ENCODE results near the gene RNF5. TPM values are rescaled to one million over a fixed set of nuclear protein-coding genes. Genes with fewer than 3 reads are reported as not detected.

Gene RNF5
- polyA plus RNA-seq, 1 of the 3 experiments (the other 2 are of a cell fraction), result 110 TPM

- no peak overlapping the region for H3K9ac ChIP-seq
- H2AFZ ChIP-seq (ENCODE audit: low read depth), result no peak overlapping the region
- H3K9me2 ChIP-seq, result no peaks in the 10 kb centered on the region
- WGBS (ENCODE audit: low lambda C conversion rate), result 10% methylated on average over 3 of the region's 3 CpGs
- H4K20me1 ChIP-seq (ENCODE audit: insufficient read depth), result no peaks in the 10 kb centered on the region
- no peaks in the 10 kb centered on the region for H3K4me1 ChIP-seq (ENCODE audit: control insufficient read depth in 1 of 2, insufficient read depth in 2 of 2, low read depth in 1 of 2, low read length in 1 of 2)
- no peak for TF ChIP-seq MEF2A (IDR thresholded peaks at IDR 0.05; ENCODE audit: borderline replicate concordance, low read depth)
- TF ChIP-seq FOXM1 (IDR thresholded peaks at IDR 0.05; ENCODE audit: low read depth), result no peak
- TF ChIP-seq EP300 (IDR thresholded peaks at IDR 0.05; ENCODE audit: borderline replicate concordance in 1 of 2, low read depth in 1 of 2, low read length in 1 of 2), result no peak
- H3K79me2 ChIP-seq (ENCODE audit: insufficient read depth), result no peaks in the 10 kb centered on the region
- H3K4me2 ChIP-seq, result no peak overlapping the region
- CTCF ChIA-PET, result no interaction called here
- H3F3A ChIP-seq (replicated peaks; ENCODE audit: insufficient read depth), result no peaks in the 10 kb centered on the region
- DNase-seq, result no peak
- H3K27ac ChIP-seq (ENCODE audit: low read depth in 2 of 2, low read length in 1 of 2), result no peak overlapping the region
- no peaks in the 10 kb centered on the region for H3K36me3 ChIP-seq (replicated peaks in 1 of 2; ENCODE audit: control insufficient read depth in 1 of 2, insufficient read depth in 2 of 2, low read length in 1 of 2)
- POLR2A ChIA-PET, result no interaction called here
- no peak overlapping the region for H3K4me3 ChIP-seq (ENCODE audit: low read depth in 2 of 2, low read length in 1 of 2)
- peaks cover 82% of the 10 kb centered on the region for H3K27me3 ChIP-seq (ENCODE audit: insufficient read depth)
- H3K9me3 ChIP-seq, result no peaks in the 10 kb centered on the region
These were observed 35.9 kb downstream of the RNF5 start for GRCh38 chr6:32214126-32214525.

DNA sequence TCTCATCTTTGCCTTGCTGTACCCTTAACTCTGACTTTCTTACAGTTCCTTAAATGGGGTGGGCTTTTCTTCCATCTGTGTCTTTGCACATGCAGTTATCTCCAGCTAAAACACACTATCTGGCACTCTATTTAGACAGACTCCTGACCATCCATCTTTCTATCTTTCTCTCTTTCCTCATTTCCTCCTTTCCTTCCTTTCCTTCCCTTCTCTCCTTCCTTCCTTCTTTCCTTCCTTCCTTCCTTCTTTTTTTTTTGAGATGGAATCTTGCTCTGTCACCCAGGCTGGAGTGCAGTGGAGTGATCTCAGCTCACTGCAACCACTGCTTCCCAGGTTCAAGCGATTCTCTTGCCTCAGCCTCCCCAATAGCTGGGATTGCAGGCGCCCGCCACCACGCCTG lies 37.4 kb downstream of the RNF5 start:
- CTCF ChIA-PET, result no interaction called here

DNA sequence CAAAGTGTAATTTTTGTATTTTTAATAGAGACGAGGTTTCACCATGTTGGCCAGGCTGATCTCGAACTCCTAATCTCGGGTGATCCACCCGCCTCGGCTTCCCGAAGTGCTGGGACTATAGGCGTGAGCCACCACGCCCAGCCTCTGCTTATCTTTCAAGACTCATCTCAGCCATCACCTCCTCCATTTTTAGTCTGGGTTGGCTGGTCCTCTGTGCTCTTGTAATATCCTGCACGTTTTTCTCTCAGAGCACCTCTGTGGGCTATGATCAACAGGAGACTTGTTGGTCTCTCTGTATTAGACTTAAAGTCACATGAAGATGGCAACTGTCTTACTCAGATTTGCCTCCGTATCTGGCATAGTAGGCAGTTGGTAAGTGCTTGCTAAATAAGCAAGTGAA lies 38.1 kb downstream of the RNF5 start:
- no peak for DNase-seq
- Histone ChIP-seq H3K4me1 (ENCODE audit: control insufficient read depth in 1 of 2, insufficient read depth in 2 of 2, low read depth in 1 of 2, low read length in 1 of 2) (no peaks in the 10 kb centered on the region), H2AFZ (ENCODE audit: low read depth) (no peak overlapping the region), H3F3A (replicated peaks; ENCODE audit: insufficient read depth) (no peaks in the 10 kb centered on the region), H3K4me2 (no peak overlapping the region), H3K9me3 (no peaks in the 10 kb centered on the region), H3K4me3 (ENCODE audit: low read depth in 2 of 2, low read length in 1 of 2) (no peak overlapping the region), H3K27me3 (ENCODE audit: insufficient read depth) (peaks cover 91% of the 10 kb centered on the region), H3K27ac (ENCODE audit: low read depth in 2 of 2, low read length in 1 of 2) (no peak overlapping the region), H3K79me2 (ENCODE audit: insufficient read depth) (no peaks in the 10 kb centered on the region), H3K36me3 (replicated peaks in 1 of 2; ENCODE audit: control insufficient read depth in 1 of 2, insufficient read depth in 2 of 2, low read length in 1 of 2) (no peaks in the 10 kb centered on the region), H4K20me1 (ENCODE audit: insufficient read depth) (no peaks in the 10 kb centered on the region), H3K9ac (no peak overlapping the region), H3K9me2 (no peaks in the 10 kb centered on the region)
- 4% methylated on average over 10 of the region's 10 CpGs for WGBS (ENCODE audit: low lambda C conversion rate)
- ChIA-PET CTCF (no interaction called here), POLR2A (no interaction called here)
- no peak for TF ChIP-seq ELF1 (IDR thresholded peaks at IDR 0.05)
- TF ChIP-seq FOXJ3 (CRISPR knock-in tag; IDR thresholded peaks at IDR 0.05), result no peak
- no peak for TF ChIP-seq NFIC (IDR thresholded peaks at IDR 0.05; ENCODE audit: borderline replicate concordance)
- no peak for TF ChIP-seq TAF1 (IDR thresholded peaks at IDR 0.05; ENCODE audit: borderline replicate concordance, low read depth, low read length)
- no peak for TF ChIP-seq TCF12 (IDR thresholded peaks at IDR 0.05)
- TF ChIP-seq FOSL2 (IDR thresholded peaks at IDR 0.05; ENCODE audit: borderline replicate concordance, low read depth), result no peak
- TF ChIP-seq RAD21 (IDR thresholded peaks at IDR 0.05; ENCODE audit: low read length), result no peak
- TF ChIP-seq GABPA (IDR thresholded peaks at IDR 0.05; ENCODE audit: low read depth), result no peak
- no peak for TF ChIP-seq MEF2A (IDR thresholded peaks at IDR 0.05; ENCODE audit: borderline replicate concordance, low read depth)
- TF ChIP-seq, protein P1, sequence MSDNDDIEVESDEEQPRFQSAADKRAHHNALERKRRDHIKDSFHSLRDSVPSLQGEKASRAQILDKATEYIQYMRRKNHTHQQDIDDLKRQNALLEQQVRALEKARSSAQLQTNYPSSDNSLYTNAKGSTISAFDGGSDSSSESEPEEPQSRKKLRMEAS (IDR thresholded peaks at IDR 0.05; ENCODE audit: low read depth), result no peak
- no peak for TF ChIP-seq REST (IDR thresholded peaks at IDR 0.05; ENCODE audit: low read depth, low read length)
- TF ChIP-seq RFX5 (IDR thresholded peaks at IDR 0.05; ENCODE audit: low read length), result no peak
- TF ChIP-seq POLR2AphosphoS5 (IDR thresholded peaks at IDR 0.05; ENCODE audit: low read depth, low read length), result no peak
- no peak for TF ChIP-seq RXRA (IDR thresholded peaks at IDR 0.05; ENCODE audit: borderline replicate concordance, low read depth)
- TF ChIP-seq MXI1 (IDR thresholded peaks at IDR 0.05; ENCODE audit: low read depth, low read length), result no peak
- TF ChIP-seq GATA2 (CRISPR knock-in tag; IDR thresholded peaks at IDR 0.05), result no peak
- no peak for TF ChIP-seq EZH2phosphoT487 (IDR thresholded peaks at IDR 0.05; ENCODE audit: borderline replicate concordance, low read depth)

More for the DNA sequence above, 37.4 kb downstream of the RNF5 start:
- no peaks in the 10 kb centered on the region for H4K20me1 ChIP-seq (ENCODE audit: insufficient read depth)
- H3K27ac ChIP-seq (ENCODE audit: low read depth in 2 of 2, low read length in 1 of 2), result no peak overlapping the region
- peaks cover 86% of the 10 kb centered on the region for H3K27me3 ChIP-seq (ENCODE audit: insufficient read depth)
- H3K9ac ChIP-seq, result no peak overlapping the region
- no peaks in the 10 kb centered on the region for H3K4me1 ChIP-seq (ENCODE audit: control insufficient read depth in 1 of 2, insufficient read depth in 2 of 2, low read depth in 1 of 2, low read length in 1 of 2)
- no peaks in the 10 kb centered on the region for H3K9me3 ChIP-seq
- no peaks in the 10 kb centered on the region for H3K79me2 ChIP-seq (ENCODE audit: insufficient read depth)
- POLR2A ChIA-PET, result no interaction called here
- no peaks in the 10 kb centered on the region for H3F3A ChIP-seq (replicated peaks; ENCODE audit: insufficient read depth)
- H2AFZ ChIP-seq (ENCODE audit: low read depth), result no peak overlapping the region
- no peak overlapping the region for H3K4me2 ChIP-seq
- no peaks in the 10 kb centered on the region for H3K36me3 ChIP-seq (replicated peaks in 1 of 2; ENCODE audit: control insufficient read depth in 1 of 2, insufficient read depth in 2 of 2, low read length in 1 of 2)
- TF ChIP-seq TAF1 (IDR thresholded peaks at IDR 0.05; ENCODE audit: borderline replicate concordance, low read depth, low read length) (no peak), ELF1 (IDR thresholded peaks at IDR 0.05) (no peak)
- TF ChIP-seq, protein P1 (IDR thresholded peaks at IDR 0.05; ENCODE audit: low read depth), result no peak
- DNase-seq, result no peak
- no peak overlapping the region for H3K4me3 ChIP-seq (ENCODE audit: low read depth in 2 of 2, low read length in 1 of 2)
- H3K9me2 ChIP-seq, result no peaks in the 10 kb centered on the region
- 24% methylated on average over 4 of the region's 4 CpGs for WGBS (ENCODE audit: low lambda C conversion rate)

Data from SK-N-SH (cell line).